IPS DF 6.9 (cell line): ENCODE results near the gene CASTOR1.

Experiments used
- DNase-seq: peaks from one replicate; pipeline ENCODE4 v3.0.0-alpha.2; 2013; ENCODE audit warnings: low read depth, low spot score
- H3K27ac ChIP-seq: one replicate; pipeline ENCODE4 v1.5.1; 2013; ENCODE audit warnings: low read length, control low read depth
- H3K27me3 ChIP-seq: 2 replicates; pipeline ENCODE4 v1.6.1; 2013; ENCODE audit warnings: mild to moderate bottlenecking, low read length; ENCODE audit not compliant: control insufficient read depth, insufficient read depth
- H3K36me3 ChIP-seq: 2 replicates; pipeline ENCODE4 v1.6.1; 2013; ENCODE audit warnings: low read length; ENCODE audit not compliant: control insufficient read depth, insufficient read depth
- H3K4me1 ChIP-seq: 2 replicates; pipeline ENCODE4 v1.6.1; 2013; ENCODE audit warnings: low read length; ENCODE audit not compliant: control insufficient read depth, insufficient read depth
- H3K4me3 ChIP-seq: 2 replicates; pipeline ENCODE4 v1.5.1; 2013; ENCODE audit warnings: mild to moderate bottlenecking, low read length
- H3K9me3 ChIP-seq: 2 replicates; pipeline ENCODE4 v1.6.1; 2013; ENCODE audit warnings: low read length, inconsistent platforms; ENCODE audit not compliant: control insufficient read depth, insufficient read depth
- WGBS: extraction: QIAGEN DNeasy Blood & Tissue Kit; methylation state at CpG from one replicate; pipeline ENCODE4 v1.1.7; 2013; ENCODE audit warnings: mixed read lengths, missing lambda C conversion rate; ENCODE audit not compliant: insufficient read length, insufficient coverage; 5-methylcytosine and 5-hydroxymethylcytosine counted together

The CASTOR1 gene

DNA sequence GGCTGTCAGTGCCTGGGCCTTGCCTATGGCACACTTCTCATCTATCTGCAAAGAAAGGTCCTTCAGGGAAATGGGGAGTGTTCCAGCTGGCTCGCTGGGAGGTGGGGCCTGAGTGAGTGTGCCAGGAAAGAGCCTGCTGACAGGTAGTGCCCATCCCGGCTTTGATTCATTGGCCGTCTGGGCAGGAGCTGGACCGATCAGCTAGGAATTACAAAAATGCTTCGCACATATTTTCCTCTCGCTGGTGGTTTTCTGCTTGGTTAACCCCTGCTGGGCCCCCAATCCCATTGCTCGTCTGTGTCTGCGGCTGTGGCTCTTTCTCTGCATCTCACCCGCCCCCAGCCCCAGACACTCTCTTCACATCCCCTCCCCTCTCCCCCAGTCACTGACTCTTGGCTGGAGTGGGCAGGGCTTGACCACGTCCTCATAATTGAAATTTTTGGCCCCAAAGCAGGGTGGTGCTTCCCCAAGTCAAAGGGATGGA is 53.6 kb downstream of the CASTOR1 start:
- Histone ChIP-seq H3K4me1 (peaks cover 7% of the 10 kb centered on the region), H3K27ac (no peak overlapping the region), H3K27me3 (no peaks in the 10 kb centered on the region), H3K36me3 (no peaks in the 10 kb centered on the region), H3K4me3 (no peak overlapping the region), H3K9me3 (no peaks in the 10 kb centered on the region)
- no CpG with 5 or more reads among the region's 10 CpGs for WGBS
- DNase-seq = no peak
